ENCODE data around the gene DCTN2. TPM values are rescaled to one million over a fixed set of nuclear protein-coding genes. Genes with fewer than 3 reads are reported as not detected.
"Not testable (repeated sequence)": the region's sequence is repeated elsewhere in the genome, so short reads cannot be mapped to it uniquely, and the experiment has no call there.

Gene DCTN2
- total RNA-seq, 1 donor, result 140 TPM

GRCh38 chr12:57564178-57564740, 17.3 kb upstream of the DCTN2 start:
- no peak for DNase-seq (ENCODE audit: low read depth)
- TF ChIP-seq, protein P1, sequence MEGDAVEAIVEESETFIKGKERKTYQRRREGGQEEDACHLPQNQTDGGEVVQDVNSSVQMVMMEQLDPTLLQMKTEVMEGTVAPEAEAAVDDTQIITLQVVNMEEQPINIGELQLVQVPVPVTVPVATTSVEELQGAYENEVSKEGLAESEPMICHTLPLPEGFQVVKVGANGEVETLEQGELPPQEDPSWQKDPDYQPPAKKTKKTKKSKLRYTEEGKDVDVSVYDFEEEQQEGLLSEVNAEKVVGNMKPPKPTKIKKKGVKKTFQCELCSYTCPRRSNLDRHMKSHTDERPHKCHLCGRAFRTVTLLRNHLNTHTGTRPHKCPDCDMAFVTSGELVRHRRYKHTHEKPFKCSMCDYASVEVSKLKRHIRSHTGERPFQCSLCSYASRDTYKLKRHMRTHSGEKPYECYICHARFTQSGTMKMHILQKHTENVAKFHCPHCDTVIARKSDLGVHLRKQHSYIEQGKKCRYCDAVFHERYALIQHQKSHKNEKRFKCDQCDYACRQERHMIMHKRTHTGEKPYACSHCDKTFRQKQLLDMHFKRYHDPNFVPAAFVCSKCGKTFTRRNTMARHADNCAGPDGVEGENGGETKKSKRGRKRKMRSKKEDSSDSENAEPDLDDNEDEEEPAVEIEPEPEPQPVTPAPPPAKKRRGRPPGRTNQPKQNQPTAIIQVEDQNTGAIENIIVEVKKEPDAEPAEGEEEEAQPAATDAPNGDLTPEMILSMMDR (IDR thresholded peaks at IDR 0.05; ENCODE audit: insufficient read depth, low read length), result no peak
- no peak overlapping the region for H3K4me3 ChIP-seq (ENCODE audit: low read depth, low read length)

DNA sequence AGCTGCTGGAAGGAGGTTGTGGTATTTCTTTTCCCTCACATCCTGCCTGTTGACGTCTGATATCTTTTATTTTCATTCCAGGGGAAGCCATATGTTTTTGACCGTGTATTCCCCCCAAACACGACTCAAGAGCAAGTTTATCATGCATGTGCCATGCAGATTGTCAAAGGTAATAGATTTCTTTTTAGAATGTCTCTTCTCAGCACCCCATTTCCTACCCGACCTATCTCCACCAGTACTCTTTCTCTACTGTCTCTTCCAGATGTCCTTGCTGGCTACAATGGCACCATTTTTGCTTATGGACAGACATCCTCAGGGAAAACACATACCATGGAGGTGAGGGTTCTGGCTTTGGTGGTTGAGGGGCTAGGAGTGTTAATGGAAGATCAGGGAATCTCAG, 16.4 kb upstream of the DCTN2 start:
- no peak overlapping the region for H3K4me3 ChIP-seq (ENCODE audit: low read depth, low read length)
- TF ChIP-seq, protein P1 (IDR thresholded peaks at IDR 0.05; ENCODE audit: insufficient read depth, low read length), result no peak
- DNase-seq (ENCODE audit: low read depth), result no peak

- DNase-seq (ENCODE audit: low read depth), result peak; percentile 33
- H3K4me3 ChIP-seq (ENCODE audit: low read depth, low read length), result not testable (repeated sequence)
Observed at GRCh38 chr12:57561117-57561516, 14.1 kb upstream of the DCTN2 start.

- no peak overlapping the region for H3K4me3 ChIP-seq (ENCODE audit: low read depth, low read length)
- TF ChIP-seq, protein P1 (IDR thresholded peaks at IDR 0.05; ENCODE audit: insufficient read depth, low read length), result no peak
- DNase-seq (ENCODE audit: low read depth), result no peak
Observed at GRCh38 chr12:57560516-57560915, 13.5 kb upstream of the DCTN2 start.

- TF ChIP-seq, protein P1 (IDR thresholded peaks at IDR 0.05; ENCODE audit: insufficient read depth, low read length), result no peak
- H3K4me3 ChIP-seq (ENCODE audit: low read depth, low read length), result no peak overlapping the region
- DNase-seq (ENCODE audit: low read depth), result no peak
Observed at GRCh38 chr12:57558864-57559263, 11.9 kb upstream of the DCTN2 start.

GRCh38 chr12:57554897-57555296, 7.9 kb upstream of the DCTN2 start:
- no peak for DNase-seq (ENCODE audit: low read depth)

DNA sequence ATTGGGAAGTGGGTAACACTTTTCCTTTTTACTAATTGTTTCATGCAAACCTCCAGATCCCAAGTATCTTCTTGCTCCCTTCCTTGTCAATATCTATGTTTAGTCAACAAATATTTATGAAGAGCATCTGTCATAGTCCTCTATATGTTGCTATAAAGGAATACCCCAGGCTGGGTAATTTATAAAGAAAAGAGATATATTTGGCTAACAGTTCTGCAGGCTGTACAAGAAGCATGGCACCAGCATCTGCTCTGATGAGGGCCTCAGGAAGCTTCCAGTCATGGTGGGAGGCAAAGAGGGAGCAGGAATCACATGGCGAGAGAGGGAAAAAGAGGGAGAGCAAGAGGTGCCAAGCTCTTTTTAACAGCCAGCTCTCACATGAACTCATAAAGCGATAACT, 7.5 kb upstream of the DCTN2 start:
- TF ChIP-seq, protein P1 (IDR thresholded peaks at IDR 0.05; ENCODE audit: insufficient read depth, low read length), result no peak
- DNase-seq (ENCODE audit: low read depth), result no peak
- no peak overlapping the region for H3K4me3 ChIP-seq (ENCODE audit: low read depth, low read length)

More at GRCh38 chr12:57554897-57555296, 7.9 kb upstream of the DCTN2 start:
- TF ChIP-seq, protein P1 (IDR thresholded peaks at IDR 0.05; ENCODE audit: insufficient read depth, low read length), result no peak
- no peak overlapping the region for H3K4me3 ChIP-seq (ENCODE audit: low read depth, low read length)

All from fibroblast of the aortic adventitia (primary cell).